ENCODE measurements around the gene ALOXE3. TPM values are rescaled to one million over a fixed set of nuclear protein-coding genes. Genes with fewer than 3 reads are reported as not detected.

Gene ALOXE3
- total and polyA plus RNA-seq, 2 of the 8 experiments (the other 6 are each of a cell fraction or from before 2014, with no cell fraction given): 0.26 TPM; not detected in 1

GRCh38 chr17:8100763-8101162 lies 17.6 kb downstream of the ALOXE3 start:
- Histone ChIP-seq H3K36me3 (ENCODE audit: control insufficient read depth in 2 of 4, insufficient read depth in 4 of 4, low read length in 3 of 4) (no peaks in the 10 kb centered on the region), H3K4me1 (replicated peaks in 1 of 4; ENCODE audit: control insufficient read depth in 3 of 4, insufficient read depth in 4 of 4, low read length in 3 of 4) (no peaks in the 10 kb centered on the region), H3K56ac (replicated peaks; ENCODE audit: insufficient read length, low read depth, low read length) (no peak overlapping the region), H2BK20ac (ENCODE audit: low read length) (no peak overlapping the region), H2AK5ac (ENCODE audit: low read depth, low read length) (no peak overlapping the region), H4K20me1 (replicated peaks in 1 of 2; ENCODE audit: control insufficient read depth in 1 of 2, insufficient read depth in 2 of 2, low read length in 2 of 2) (no peaks in the 10 kb centered on the region), H4K91ac (replicated peaks; ENCODE audit: insufficient read length, low read length) (no peak overlapping the region), H2AFZ (ENCODE audit: low read length) (no peak overlapping the region), H3K9me3 (ENCODE audit: insufficient read depth in 2 of 2, low read depth in 1 of 2, low read length in 1 of 2) (no peaks in the 10 kb centered on the region), H3K27me3 (replicated peaks in 1 of 4; ENCODE audit: control insufficient read depth in 3 of 4, extremely low read depth in 1 of 4, insufficient read depth in 3 of 4, low read length in 3 of 4) (peaks cover 0 to 2% (median 0%) of the 10 kb centered on the region in 4 experiments; a peak in 2 of 7 replicates), H4K8ac (ENCODE audit: extremely low read depth, insufficient read depth, low read length) (no peak overlapping the region), H3K23me2 (ENCODE audit: low read depth, low read length) (no peaks in the 10 kb centered on the region), H2BK5ac (ENCODE audit: low read depth, low read length) (no peak overlapping the region), H3K4me2 (ENCODE audit: insufficient read depth in 1 of 2, low read depth in 2 of 2, low read length in 2 of 2) (no peak overlapping the region), H3K23ac (ENCODE audit: insufficient read length) (no peak overlapping the region), H3K79me1 (ENCODE audit: low read depth, low read length) (no peaks in the 10 kb centered on the region), H2BK12ac (ENCODE audit: low read depth, low read length) (no peak overlapping the region), H3K27ac (ENCODE audit: low read depth, low read length) (no peak overlapping the region), H3K9ac (replicated peaks in 1 of 4; ENCODE audit: extremely low read depth in 1 of 4, low read depth in 3 of 4, low read length in 3 of 4) (no peak overlapping the region), H2BK15ac (ENCODE audit: low read length) (no peak overlapping the region), H3K79me2 (ENCODE audit: control insufficient read depth in 1 of 2, insufficient read depth in 2 of 2, low read length in 2 of 2) (no peaks in the 10 kb centered on the region), H3K14ac (ENCODE audit: insufficient read length) (no peak overlapping the region), H3K4ac (replicated peaks; ENCODE audit: insufficient read length, low read depth, low read length) (no peak overlapping the region), H3K4me3 (ENCODE audit: extremely low read depth in 1 of 4, insufficient read depth in 2 of 4, low read depth in 3 of 4, low read length in 4 of 4) (no peak overlapping the region), H4K5ac (ENCODE audit: insufficient read length, low read depth, low read length) (no peak overlapping the region), H3K18ac (ENCODE audit: extremely low read depth, low read length) (no peak overlapping the region), H2BK120ac (replicated peaks; ENCODE audit: low read depth, low read length) (no peak overlapping the region)
- 61% methylated on average over 2 of the region's 2 CpGs; no CpG with 5 or more reads in 1 of the 2 experiments for WGBS, 2 experiments (ENCODE audit: extremely low coverage in 1 of 2, insufficient coverage in 1 of 2, insufficient read length in 1 of 2, insufficient replicate concordance in 2 of 2, low coverage in 1 of 2, low lambda C conversion rate in 2 of 2, missing lambda C conversion rate in 1 of 2)
- DNase-seq (ENCODE audit: low read depth in 1 of 2, low spot score in 2 of 2): no peak
- no peak for FAIRE-seq
- POLR2A ChIA-PET (ENCODE audit: partially characterized antibody): interaction anchor here (1.3 kb wide), 1 partner anchor 73 kb away, joined by 5 read pairs; no protein-coding TSS in a partner anchor
- CTCF ChIA-PET (ENCODE audit: partially characterized antibody): interaction anchor here (1.0 to 23.3 kb wide), 11 partner anchors 9 to 70 kb away, joined by 3 to 501 read pairs (median 5); partner anchors contain the start of genes ALOX12B and ALOXE3

Data from H1 (cell line).